HEK293 (cell line): ENCODE measurements around the gene ZNF672.

Experiments
- ATF2 ChIP-seq: fragments of 450-650 bp; formaldehyde crosslinking; IDR thresholded peaks from 2 replicates; pipeline ENCODE4 v1.5.1; 2016; ENCODE audit warnings: missing biosample characterization, missing genetic modification characterization, low read depth
- CTCF ChIP-seq: fragments of 450-650 bp; formaldehyde crosslinking; IDR thresholded peaks from 2 replicates; pipeline ENCODE4 v1.5.1; 2016; ENCODE audit warnings: missing biosample characterization, missing genetic modification characterization
- YY1 ChIP-seq: fragments of 450-650 bp; formaldehyde crosslinking; IDR thresholded peaks from 2 replicates; pipeline ENCODE4 v1.5.1; 2018; ENCODE audit warnings: missing biosample characterization, missing genetic modification characterization
- ZBTB21 ChIP-seq: fragments of 450-650 bp; formaldehyde crosslinking; IDR thresholded peaks from 2 replicates; pipeline ENCODE4 v1.5.1; 2017; ENCODE audit warnings: missing biosample characterization, missing genetic modification characterization
- ZBTB26 ChIP-seq: fragments of 450-650 bp; formaldehyde crosslinking; optimal IDR thresholded peaks from 2 replicates; pipeline ENCODE3; 2016; ENCODE audit warnings: missing biosample characterization, mild to moderate bottlenecking, missing genetic modification characterization
- ZNF133 ChIP-seq: fragments of 450-650 bp; formaldehyde crosslinking; IDR thresholded peaks from 2 replicates; pipeline ENCODE4 v1.5.1; 2016; ENCODE audit warnings: missing biosample characterization, missing genetic modification characterization
- ZNF510 ChIP-seq: fragments of 450-650 bp; formaldehyde crosslinking; IDR thresholded peaks from 2 replicates; pipeline ENCODE4 v1.5.1; 2018; ENCODE audit warnings: mild to moderate bottlenecking, missing genetic modification characterization, missing biosample characterization; ENCODE audit not compliant: insufficient replicate concordance
- ZNF660 ChIP-seq: fragments of 450-650 bp; IDR thresholded peaks from 2 replicates; pipeline ENCODE4 v1.5.1; 2018; ENCODE audit warnings: missing biosample characterization, mild to moderate bottlenecking, missing genetic modification characterization
- TF ChIP-seq, protein P1 (sequence below): fragments of 450-650 bp; formaldehyde crosslinking; IDR thresholded peaks from 2 replicates; pipeline ENCODE4 v1.5.1; 2016; ENCODE audit warnings: missing biosample characterization, missing genetic modification characterization

DNA sequence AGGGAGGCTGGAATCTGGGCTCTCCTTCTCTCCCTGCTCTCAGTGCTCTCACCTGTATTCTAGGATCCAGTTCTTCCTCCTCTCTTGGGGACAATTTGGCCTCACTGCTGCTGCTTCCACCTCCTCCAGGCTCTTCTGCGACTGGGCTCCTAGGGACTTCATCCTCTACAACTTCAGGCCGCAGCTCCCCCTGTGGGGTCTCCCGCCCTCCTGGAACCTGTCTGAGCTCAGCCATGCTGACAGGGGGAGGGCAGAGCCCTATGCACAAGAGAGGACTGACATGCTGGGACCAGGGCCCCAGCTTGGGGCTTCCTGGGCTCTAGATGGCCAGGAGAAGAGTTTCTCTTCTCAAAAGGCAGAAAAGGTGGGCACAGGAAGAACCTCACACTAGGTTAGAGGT, 13.3 kb upstream of the ZNF672 start:
- TF ChIP-seq CTCF (tag by site-specific recombination) (no peak), ATF2 (tag by site-specific recombination) (no peak), ZBTB26 (tag by site-specific recombination) (no peak), ZBTB21 (no peak), ZNF133 (no peak), YY1 (tag by site-specific recombination) (no peak), ZNF660 (tag by site-specific recombination) (no peak), ZNF510 (tag by site-specific recombination) (no peak)
- TF ChIP-seq, protein P1, sequence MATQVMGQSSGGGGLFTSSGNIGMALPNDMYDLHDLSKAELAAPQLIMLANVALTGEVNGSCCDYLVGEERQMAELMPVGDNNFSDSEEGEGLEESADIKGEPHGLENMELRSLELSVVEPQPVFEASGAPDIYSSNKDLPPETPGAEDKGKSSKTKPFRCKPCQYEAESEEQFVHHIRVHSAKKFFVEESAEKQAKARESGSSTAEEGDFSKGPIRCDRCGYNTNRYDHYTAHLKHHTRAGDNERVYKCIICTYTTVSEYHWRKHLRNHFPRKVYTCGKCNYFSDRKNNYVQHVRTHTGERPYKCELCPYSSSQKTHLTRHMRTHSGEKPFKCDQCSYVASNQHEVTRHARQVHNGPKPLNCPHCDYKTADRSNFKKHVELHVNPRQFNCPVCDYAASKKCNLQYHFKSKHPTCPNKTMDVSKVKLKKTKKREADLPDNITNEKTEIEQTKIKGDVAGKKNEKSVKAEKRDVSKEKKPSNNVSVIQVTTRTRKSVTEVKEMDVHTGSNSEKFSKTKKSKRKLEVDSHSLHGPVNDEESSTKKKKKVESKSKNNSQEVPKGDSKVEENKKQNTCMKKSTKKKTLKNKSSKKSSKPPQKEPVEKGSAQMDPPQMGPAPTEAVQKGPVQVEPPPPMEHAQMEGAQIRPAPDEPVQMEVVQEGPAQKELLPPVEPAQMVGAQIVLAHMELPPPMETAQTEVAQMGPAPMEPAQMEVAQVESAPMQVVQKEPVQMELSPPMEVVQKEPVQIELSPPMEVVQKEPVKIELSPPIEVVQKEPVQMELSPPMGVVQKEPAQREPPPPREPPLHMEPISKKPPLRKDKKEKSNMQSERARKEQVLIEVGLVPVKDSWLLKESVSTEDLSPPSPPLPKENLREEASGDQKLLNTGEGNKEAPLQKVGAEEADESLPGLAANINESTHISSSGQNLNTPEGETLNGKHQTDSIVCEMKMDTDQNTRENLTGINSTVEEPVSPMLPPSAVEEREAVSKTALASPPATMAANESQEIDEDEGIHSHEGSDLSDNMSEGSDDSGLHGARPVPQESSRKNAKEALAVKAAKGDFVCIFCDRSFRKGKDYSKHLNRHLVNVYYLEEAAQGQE = no peak
